H9 (cell line): ENCODE measurements around the gene APBB2. TPM values are rescaled to one million over a fixed set of nuclear protein-coding genes. Genes with fewer than 3 reads are reported as not detected.

Experiments
- DNase-seq: peaks from one replicate; pipeline ENCODE4 v3.0.0-alpha.2; 2017
- H2AFZ ChIP-seq: one replicate; pipeline ENCODE4 v1.6.1; 2013; ENCODE audit warnings: mild to moderate bottlenecking, low read length, control low read depth, moderate library complexity
- H2AK5ac ChIP-seq: 2 replicates; pipeline ENCODE4 v1.6.1; 2013; ENCODE audit warnings: low read length, control low read depth, mixed read lengths; ENCODE audit not compliant: insufficient read length
- H2BK120ac ChIP-seq: one replicate; pipeline ENCODE4 v1.6.1; 2013; ENCODE audit warnings: low read depth, mild to moderate bottlenecking, low read length, control low read depth, inconsistent platforms; ENCODE audit not compliant: poor library complexity, severe bottlenecking
- H2BK12ac ChIP-seq: 2 replicates; pipeline ENCODE4 v1.6.1; 2013; ENCODE audit warnings: low read length, control low read depth, mixed read lengths, low read depth; ENCODE audit not compliant: insufficient read length
- H2BK15ac ChIP-seq: 2 replicates; pipeline ENCODE4 v1.6.1; 2013; ENCODE audit warnings: low read depth, low read length, control low read depth
- H2BK20ac ChIP-seq: one replicate; pipeline ENCODE4 v1.6.1; 2013; ENCODE audit warnings: low read depth, mild to moderate bottlenecking, low read length, control low read depth, inconsistent platforms; ENCODE audit not compliant: poor library complexity, severe bottlenecking
- H2BK5ac ChIP-seq: 2 replicates; pipeline ENCODE4 v1.6.1; 2013; ENCODE audit warnings: low read length, control low read depth, mixed read lengths; ENCODE audit not compliant: insufficient read length
- H3K14ac ChIP-seq: 2 replicates; pipeline ENCODE4 v1.6.1; 2013; ENCODE audit warnings: low read length, control low read depth; ENCODE audit not compliant: insufficient read depth
- H3K18ac ChIP-seq: 2 replicates; pipeline ENCODE4 v1.6.1; 2013; ENCODE audit warnings: low read depth, mild to moderate bottlenecking, mixed read lengths, low read length, control low read depth; ENCODE audit not compliant: insufficient read length
- H3K23ac ChIP-seq: 2 replicates; pipeline ENCODE4 v1.6.1; 2013; ENCODE audit warnings: low read length, control low read depth, mixed read lengths, low read depth; ENCODE audit not compliant: insufficient read length
- H3K23me2 ChIP-seq: 2 replicates; pipeline ENCODE4 v1.6.1; 2013; ENCODE audit warnings: low read depth, mild to moderate bottlenecking, mixed read lengths, low read length, control low read depth; ENCODE audit not compliant: insufficient read length, poor library complexity, severe bottlenecking
- H3K27ac ChIP-seq: 2 replicates; pipeline ENCODE4 v1.5.1; 2013; ENCODE audit warnings: low read length, control low read depth, mixed read lengths, low read depth; ENCODE audit not compliant: insufficient read length
- H3K27me3 ChIP-seq: 2 replicates; pipeline ENCODE4 v1.6.1; 2013; ENCODE audit warnings: low read length, control low read depth, inconsistent platforms; ENCODE audit not compliant: insufficient read depth
- H3K4ac ChIP-seq: 2 replicates; pipeline ENCODE4 v1.6.1; 2013; ENCODE audit warnings: low read depth, mild to moderate bottlenecking, control low read depth, inconsistent platforms, low read length, moderate library complexity
- H3K4me1 ChIP-seq: 2 replicates; pipeline ENCODE4 v1.6.1; 2013; ENCODE audit warnings: low read length, control low read depth, inconsistent platforms; ENCODE audit not compliant: insufficient read depth
- H3K4me2 ChIP-seq: 2 replicates; pipeline ENCODE4 v1.6.1; 2013; ENCODE audit warnings: low read length, control low read depth, mixed read lengths; ENCODE audit not compliant: insufficient read length, insufficient read depth
- H3K56ac ChIP-seq: 2 replicates; pipeline ENCODE4 v1.6.1; 2013; ENCODE audit warnings: low read depth, mild to moderate bottlenecking, mixed read lengths, low read length, control low read depth; ENCODE audit not compliant: insufficient read length
- H3K79me1 ChIP-seq: 2 replicates; pipeline ENCODE4 v1.6.1; 2013; ENCODE audit warnings: low read depth, mild to moderate bottlenecking, moderate library complexity, low read length, control low read depth, inconsistent platforms; ENCODE audit not compliant: insufficient read depth, poor library complexity, severe bottlenecking
- H3K79me2 ChIP-seq: 2 replicates; pipeline ENCODE4 v1.6.1; 2013; ENCODE audit warnings: low read length, control low read depth, inconsistent platforms; ENCODE audit not compliant: insufficient read depth
- H3K9ac ChIP-seq: 2 replicates; pipeline ENCODE4 v1.6.1; 2013; ENCODE audit warnings: low read length, control low read depth, mixed read lengths; ENCODE audit not compliant: insufficient read length; ENCODE audit errors: extremely low read depth
- H3K9me3 ChIP-seq: one replicate; pipeline ENCODE4 v1.6.1; 2013; ENCODE audit warnings: low read depth, low read length, inconsistent platforms; ENCODE audit not compliant: control insufficient read depth
- H3T11ph ChIP-seq: one replicate; pipeline ENCODE4 v1.6.1; 2013; ENCODE audit warnings: mild to moderate bottlenecking, low read length, control low read depth, inconsistent platforms
- H4K20me1 ChIP-seq: one replicate; pipeline ENCODE4 v1.6.1; 2013; ENCODE audit not compliant: control insufficient read depth, insufficient read length, insufficient read depth
- H4K5ac ChIP-seq: 2 replicates; pipeline ENCODE4 v1.6.1; 2013; ENCODE audit warnings: low read depth, mild to moderate bottlenecking, mixed read lengths, low read length, control low read depth; ENCODE audit not compliant: insufficient read length
- H4K8ac ChIP-seq: replicated peaks from 2 replicates; pipeline ENCODE4 v1.6.1; 2013; ENCODE audit warnings: low read length, control low read depth, mixed read lengths, low read depth; ENCODE audit not compliant: insufficient read length
- H4K91ac ChIP-seq: 2 replicates; pipeline ENCODE4 v1.6.1; 2013; ENCODE audit warnings: low read depth, mild to moderate bottlenecking, moderate library complexity, mixed read lengths, low read length, control low read depth; ENCODE audit not compliant: insufficient read length
- H3K27ac Mint-ChIP-seq, 3 experiments: 2 replicates in 2 of 3; 3 replicates in 1 of 3; pipeline ENCODE4 v1.8.0; 2020 to 2021; ENCODE audit warnings: mixed read lengths in 3 of 3, mild to moderate bottlenecking in 1 of 3, moderate library complexity in 1 of 3
- H3K27me3 Mint-ChIP-seq: 2 replicates; pipeline ENCODE4 v1.8.0; 2021; ENCODE audit warnings: low read depth, mild to moderate bottlenecking, moderate library complexity, mixed read lengths
- H3K36me3 Mint-ChIP-seq, 3 experiments: 2 replicates in 2 of 3; 3 replicates in 1 of 3; pipeline ENCODE4 v1.8.0; 2020 to 2021; ENCODE audit warnings: low read depth in 3 of 3, mixed read lengths in 3 of 3; ENCODE audit not compliant: insufficient read depth in 1 of 3
- H3K4me1 Mint-ChIP-seq, 2 experiments: 2 replicates each; pipeline ENCODE4 v1.8.0; 2020; ENCODE audit warnings: mixed read lengths in 2 of 2
- H3K4me3 Mint-ChIP-seq, 2 experiments: 2 replicates in 1 of 2; 3 replicates in 1 of 2; pipeline ENCODE4 v1.8.0; 2020 to 2021; ENCODE audit warnings: mild to moderate bottlenecking in 2 of 2, mixed read lengths in 2 of 2, moderate library complexity in 1 of 2
- H3K9me3 Mint-ChIP-seq, 2 experiments: 2 replicates in 1 of 2; 3 replicates in 1 of 2; pipeline ENCODE4 v1.8.0; 2020; ENCODE audit warnings: mild to moderate bottlenecking in 2 of 2, mixed read lengths in 2 of 2, moderate library complexity in 1 of 2
- WGBS: extraction: QIAGEN DNeasy Blood & Tissue Kit; methylation state at CpG from one replicate; pipeline ENCODE4 v1.1.7; 2013; ENCODE audit warnings: missing lambda C conversion rate, low lambda C conversion rate, mixed read lengths; ENCODE audit not compliant: insufficient read length; ENCODE audit errors: extremely low coverage; 5-methylcytosine and 5-hydroxymethylcytosine counted together
- total RNA-seq: library from RNA; stranded (reverse); gene quantifications from 2 replicates; pipeline ENCODE4 v1.2.1, GENCODE V29; 2021
- TF ChIP-seq, protein P1 (sequence below): fragments of 200-600 bp; sonication (generic); conservative IDR thresholded peaks from 3 replicates; pipeline ENCODE4 v1.8.0; 2021; ENCODE audit warnings: antibody characterized with exemption, mild to moderate bottlenecking

Gene APBB2
- total RNA-seq, 1 experiment from 2014 or later, result 39.6 TPM

DNA sequence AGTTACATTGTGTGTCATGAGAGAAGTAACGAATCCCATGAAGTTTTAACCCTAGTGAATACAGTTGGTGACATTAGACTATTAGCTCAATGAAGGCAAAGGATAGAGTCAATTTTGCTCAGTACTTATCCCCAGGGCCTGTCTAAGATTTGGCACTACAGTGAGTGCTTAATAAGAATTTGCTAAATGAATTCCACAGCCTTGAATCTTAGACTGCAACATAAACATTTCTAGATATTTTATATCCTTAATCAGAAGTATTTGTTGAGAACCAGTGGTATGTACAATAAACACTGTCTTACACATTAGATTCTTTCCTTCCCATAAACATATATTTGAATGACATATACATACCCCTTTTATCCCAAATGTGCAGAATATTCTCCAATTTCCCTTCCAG is 241.6 kb downstream of the APBB2 start:
- no peak overlapping the region for H3K23ac ChIP-seq
- H2BK5ac ChIP-seq, result no peak overlapping the region
- no peak overlapping the region for H3K18ac ChIP-seq
- H3K27me3 Mint-ChIP-seq, result no peaks in the 10 kb centered on the region
- H2BK120ac ChIP-seq, result no peak overlapping the region
- H3K4ac ChIP-seq, result no peak overlapping the region
- H3K79me2 ChIP-seq, result no peaks in the 10 kb centered on the region
- no peak for DNase-seq
- no peak overlapping the region for H2BK20ac ChIP-seq
- H3K27ac Mint-ChIP-seq, result no peak overlapping the region
- H3K36me3 Mint-ChIP-seq, result no peaks in the 10 kb centered on the region
- H3K4me1 ChIP-seq, result no peaks in the 10 kb centered on the region
- no peak overlapping the region for H2AFZ ChIP-seq
- H3K9me3 Mint-ChIP-seq, result no peaks in the 10 kb centered on the region
- no peak overlapping the region for H3K4me3 Mint-ChIP-seq
- H4K5ac ChIP-seq, result no peak overlapping the region
- H3T11ph ChIP-seq, result no peak overlapping the region
- H2AK5ac ChIP-seq, result no peak overlapping the region
- H3K4me1 Mint-ChIP-seq, result no peaks in the 10 kb centered on the region
- WGBS, result no CpG with 5 or more reads among the region's 1 CpG
- H2BK12ac ChIP-seq, result no peak overlapping the region
- TF ChIP-seq, protein P1, sequence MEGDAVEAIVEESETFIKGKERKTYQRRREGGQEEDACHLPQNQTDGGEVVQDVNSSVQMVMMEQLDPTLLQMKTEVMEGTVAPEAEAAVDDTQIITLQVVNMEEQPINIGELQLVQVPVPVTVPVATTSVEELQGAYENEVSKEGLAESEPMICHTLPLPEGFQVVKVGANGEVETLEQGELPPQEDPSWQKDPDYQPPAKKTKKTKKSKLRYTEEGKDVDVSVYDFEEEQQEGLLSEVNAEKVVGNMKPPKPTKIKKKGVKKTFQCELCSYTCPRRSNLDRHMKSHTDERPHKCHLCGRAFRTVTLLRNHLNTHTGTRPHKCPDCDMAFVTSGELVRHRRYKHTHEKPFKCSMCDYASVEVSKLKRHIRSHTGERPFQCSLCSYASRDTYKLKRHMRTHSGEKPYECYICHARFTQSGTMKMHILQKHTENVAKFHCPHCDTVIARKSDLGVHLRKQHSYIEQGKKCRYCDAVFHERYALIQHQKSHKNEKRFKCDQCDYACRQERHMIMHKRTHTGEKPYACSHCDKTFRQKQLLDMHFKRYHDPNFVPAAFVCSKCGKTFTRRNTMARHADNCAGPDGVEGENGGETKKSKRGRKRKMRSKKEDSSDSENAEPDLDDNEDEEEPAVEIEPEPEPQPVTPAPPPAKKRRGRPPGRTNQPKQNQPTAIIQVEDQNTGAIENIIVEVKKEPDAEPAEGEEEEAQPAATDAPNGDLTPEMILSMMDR, result no peak
- no peak overlapping the region for H4K8ac ChIP-seq
- H3K9me3 ChIP-seq, result no peaks in the 10 kb centered on the region
- H3K4me2 ChIP-seq, result no peak overlapping the region
- H4K20me1 ChIP-seq, result no peaks in the 10 kb centered on the region
- H2BK15ac ChIP-seq, result no peak overlapping the region
- H3K27ac ChIP-seq, result no peak overlapping the region
- H3K9ac ChIP-seq, result no peak overlapping the region
- no peak overlapping the region for H3K56ac ChIP-seq
- H3K23me2 ChIP-seq, result no peaks in the 10 kb centered on the region
- no peaks in the 10 kb centered on the region for H3K27me3 ChIP-seq
- no peak overlapping the region for H4K91ac ChIP-seq
- no peak overlapping the region for H3K14ac ChIP-seq
- H3K79me1 ChIP-seq, result no peaks in the 10 kb centered on the region
